GM12878 (cell line): ENCODE results near the gene CCM2. TPM values are rescaled to one million over a fixed set of nuclear protein-coding genes. Genes with fewer than 3 reads are reported as not detected.

Experiments
- ATAC-seq: fragments of 200-7000 bp; cut with Tn5 transposase; 3 replicates; pipeline ENCODE4 v1.9.1; 2020; ENCODE audit warnings: mild to moderate bottlenecking, moderate library complexity
- BruUV-seq: library from RNA; stranded (reverse); fragments of 400-500 nt; replicated peaks from 2 replicates; lab custom pipeline; 2021; lab: Mats Ljungman, UMichigan
- CTCF ChIA-PET: fragments of 300-600 bp; sonication (Branson Sonifier 250); formaldehyde crosslinking; extraction: SDS; loops from one replicate; lab custom pipeline; 2021; ENCODE audit warnings: inconsistent platforms; lab: Yijun Ruan, JAX
- POLR2A ChIA-PET: fragments of 350-600 bp; formaldehyde crosslinking; extraction: SDS; loops from one replicate; lab custom pipeline; 2021; ENCODE audit warnings: inconsistent platforms; lab: Charles Lee
- RAD21 ChIA-PET: fragments of 300-600 bp; sonication (Branson Sonifier 250); formaldehyde crosslinking; loops from one replicate; lab custom pipeline; 2023; ENCODE audit warnings: antibody characterized with exemption; ENCODE audit not compliant: unreplicated experiment; lab: Charles Lee
- SMC1A ChIA-PET: fragments of 300-600 bp; sonication (Branson Sonifier 250); formaldehyde crosslinking; loops from one replicate; lab custom pipeline; 2023; ENCODE audit not compliant: unreplicated experiment, uncharacterized antibody; lab: Charles Lee
- DNase-seq: peaks from one replicate; pipeline ENCODE4 v3.0.0-alpha.2; 2011; ENCODE audit warnings: low read depth, low spot score
- FAIRE-seq: peaks from 3 replicates; lab custom pipeline; 2011; peaks lifted over from hg19 to GRCh38; lab: Jason Lieb, UNC
- H2AFZ ChIP-seq: 2 replicates; pipeline ENCODE4 v1.6.0; 2011; ENCODE audit warnings: low read depth, low read length, control low read depth; ENCODE audit not compliant: control insufficient read depth
- H3K27ac ChIP-seq: 2 replicates; pipeline ENCODE4 v1.5.1; 2011; ENCODE audit warnings: control low read depth; ENCODE audit not compliant: control insufficient read depth, insufficient read depth
- H3K27me3 ChIP-seq, 2 experiments: replicated peaks in 1 of 2; 2 replicates each; pipeline versions ENCODE4 v1.6.0 to v1.6.1; 2011; ENCODE audit warnings: low read length in 1 of 2; ENCODE audit not compliant: control insufficient read depth in 2 of 2, insufficient read depth in 2 of 2
- H3K36me3 ChIP-seq, 2 experiments: 2 replicates each; pipeline ENCODE4 v1.5.1; 2011; ENCODE audit warnings: low read length in 1 of 2; ENCODE audit not compliant: control insufficient read depth in 2 of 2, insufficient read depth in 2 of 2
- H3K4me1 ChIP-seq: 2 replicates; pipeline ENCODE4 v1.6.1; 2011; ENCODE audit warnings: mild to moderate bottlenecking, low read length, moderate library complexity, mixed read lengths; ENCODE audit not compliant: control insufficient read depth, insufficient read depth
- H3K4me2 ChIP-seq: 2 replicates; pipeline ENCODE4 v1.6.0; 2011; ENCODE audit warnings: control low read depth; ENCODE audit not compliant: control insufficient read depth, insufficient read depth
- H3K4me3 ChIP-seq: fragments of 200-600 bp; sonication (generic); 2 replicates; pipeline ENCODE4 v1.5.1; 2016
- H3K79me2 ChIP-seq: 2 replicates; pipeline ENCODE4 v1.6.0; 2011; ENCODE audit warnings: low read length; ENCODE audit not compliant: control insufficient read depth, insufficient read depth
- H3K9ac ChIP-seq: 2 replicates; pipeline ENCODE4 v1.8.0; 2011; ENCODE audit warnings: low read length, control low read depth, mixed read lengths; ENCODE audit not compliant: control insufficient read depth, insufficient read depth
- H3K9me3 ChIP-seq: replicated peaks from 3 replicates; pipeline ENCODE4 v1.5.1; 2011; ENCODE audit warnings: mild to moderate bottlenecking, low read length; ENCODE audit not compliant: control insufficient read depth, insufficient read depth
- H4K20me1 ChIP-seq: 2 replicates; pipeline ENCODE4 v1.6.0; 2011; ENCODE audit not compliant: control insufficient read depth, insufficient read depth
- CHD2 ChIP-seq: IDR thresholded peaks from 2 replicates; pipeline ENCODE4 v1.6.1; 2011; ENCODE audit warnings: low read depth, low read length, improper control_type of control experiment, borderline replicate concordance
- NFYB ChIP-seq: IDR thresholded peaks from 2 replicates; pipeline ENCODE4 v1.6.1; 2011; ENCODE audit warnings: low read depth, mild to moderate bottlenecking, low read length, improper control_type of control experiment, moderate library complexity; ENCODE audit not compliant: insufficient read depth
- PKNOX1 ChIP-seq: fragments of 450-650 bp; IDR thresholded peaks from 2 replicates; pipeline ENCODE4 v1.6.1; 2016; ENCODE audit warnings: mild to moderate bottlenecking
- PRDM15 ChIP-seq: fragments of 450-650 bp; formaldehyde crosslinking; IDR thresholded peaks from 2 replicates; pipeline ENCODE4 v1.4.0; 2020; ENCODE audit warnings: mild to moderate bottlenecking, moderate library complexity
- RBBP5 ChIP-seq: fragments of 200-600 bp; sonication (generic); conservative IDR thresholded peaks from 2 replicates; pipeline ENCODE4 v1.6.1; 2016
- SMAD5 ChIP-seq: IDR thresholded peaks from 2 replicates; pipeline ENCODE4 v1.6.1; 2016; ENCODE audit warnings: antibody characterized with exemption, low read depth
- STAT3 ChIP-seq: IDR thresholded peaks from 2 replicates; pipeline ENCODE4 v1.6.1; 2011; ENCODE audit warnings: low read depth, low read length, improper control_type of control experiment
- SUPT20H ChIP-seq: IDR thresholded peaks from 2 replicates; pipeline ENCODE4 v1.6.1; 2011; ENCODE audit warnings: low read depth, mild to moderate bottlenecking, low read length, moderate library complexity, borderline replicate concordance; ENCODE audit not compliant: control insufficient read depth
- WGBS: methylation state at CpG from one replicate; pipeline ENCODE4 v1.1.6; 2016; ENCODE audit warnings: low lambda C conversion rate; ENCODE audit not compliant: insufficient replicate concordance, insufficient coverage; ENCODE audit errors: missing lambda C conversion rate; 5-methylcytosine and 5-hydroxymethylcytosine counted together
- in situ Hi-C: fragments of 300-500 bp; cut with MboI; formaldehyde crosslinking; loops from 9 replicates; pipeline ENCODE4 v1.14.3; 2018; ENCODE audit warnings: mixed read lengths
- intact Hi-C: fragments of 100-400 bp; cut with micrococcal nuclease; formaldehyde crosslinking; loops from one replicate; pipeline ENCODE4 v1.14.2; 2022; ENCODE audit not compliant: unreplicated experiment
- polyA plus RNA-seq, 11 experiments: library from polyadenylated mRNA; depleted of rRNA in 4 of 11; unstranded in 6 of 11; stranded (reverse) in 5 of 11; fragments of >200 nt; fragmentation: Nextera tagmentation in 4 of 11; fragmentation: Illumina TruSeq in 1 of 11; extraction: Ambion mirVana in 4 of 11; extraction: Trizol in 1 of 11; gene quantifications; 1 replicate in 1 of 11; 2 replicates in 10 of 11; pipeline versions ENCODE4 v1.2.1 to v1.2.3, GENCODE V29; 2011 to 2016; ENCODE audit warnings: inconsistent platforms in 2 of 11, missing spikeins in 2 of 11, low read depth in 1 of 11
- total RNA-seq, 4 experiments: library from RNA; depleted of rRNA in 3 of 4; stranded (reverse); fragments of >200 nt in 3 of 4; fragmentation: Illumina TruSeq in 1 of 4; extraction: Trizol in 1 of 4; gene quantifications; 2 replicates each; pipeline versions ENCODE4 v1.2.1 to v1.2.3, GENCODE V29; 2013 to 2021

Gene CCM2
- total and polyA plus RNA-seq, 10 of the 15 experiments (the other 5 are each of a cell fraction or from before 2014, with no cell fraction given) = 1.00 to 82.3 (median 48.7) TPM

- WGBS = 61% methylated on average over 5 of the region's 5 CpGs
- CTCF ChIA-PET = no interaction called here
- no peaks in the 10 kb centered on the region for H3K9me3 ChIP-seq
- no peak for FAIRE-seq
- H3K27me3 ChIP-seq = no peaks in the 10 kb centered on the region
- H3K4me2 ChIP-seq = no peak overlapping the region
- no peak for TF ChIP-seq RBBP5
- TF ChIP-seq NFYB = no peak
- TF ChIP-seq SMAD5 = no peak
- no peak for TF ChIP-seq PRDM15 (CRISPR knock-in tag)
- no peak for TF ChIP-seq CHD2
- TF ChIP-seq PKNOX1 = no peak
- TF ChIP-seq SUPT20H = no peak
- no peak for TF ChIP-seq STAT3
- TF ChIP-seq, all 136 proteins: peak for 0
- DNase-seq = no peak
- Histone ChIP-seq H2AFZ (no peak overlapping the region), H3K79me2 (no peaks in the 10 kb centered on the region), H4K20me1 (no peaks in the 10 kb centered on the region), H3K4me3 (no peak overlapping the region), H3K9ac (no peak overlapping the region), H3K36me3 (peaks cover 3 to 17% of the 10 kb centered on the region in 2 experiments; a peak in 3 of 4 replicates), H3K27ac (no peak overlapping the region), H3K4me1 (no peaks in the 10 kb centered on the region)
- ChIA-PET SMC1A (no interaction called here), POLR2A (no interaction called here), RAD21 (no interaction called here)
- BruUV-seq = no TSS peak
- intact Hi-C loops (no loop called here), in situ Hi-C loops (no loop called here)
- no peak for ATAC-seq
These were observed 44.3 kb downstream of the CCM2 start for GRCh38 chr7:45044338-45044737.
